DOHH2 (cell line): ENCODE data around the gene NRSN2.

Experiments used
- EZH2phosphoT487 ChIP-seq: fragments of 200-600 bp; sonication (generic); IDR thresholded peaks from 2 replicates; pipeline ENCODE4 v1.6.1; 2017; ENCODE audit warnings: borderline replicate concordance, mild to moderate bottlenecking, antibody characterized with exemption, low read length, moderate library complexity, mixed read lengths
- TF ChIP-seq, protein P1 (sequence below): fragments of 200-600 bp; sonication (generic); IDR thresholded peaks from one replicate; pipeline ENCODE4 v1.5.1; 2014; ENCODE audit warnings: antibody characterized with exemption, mild to moderate bottlenecking, low read depth, low read length; ENCODE audit not compliant: poor library complexity, severe bottlenecking

- TF ChIP-seq, protein P1, sequence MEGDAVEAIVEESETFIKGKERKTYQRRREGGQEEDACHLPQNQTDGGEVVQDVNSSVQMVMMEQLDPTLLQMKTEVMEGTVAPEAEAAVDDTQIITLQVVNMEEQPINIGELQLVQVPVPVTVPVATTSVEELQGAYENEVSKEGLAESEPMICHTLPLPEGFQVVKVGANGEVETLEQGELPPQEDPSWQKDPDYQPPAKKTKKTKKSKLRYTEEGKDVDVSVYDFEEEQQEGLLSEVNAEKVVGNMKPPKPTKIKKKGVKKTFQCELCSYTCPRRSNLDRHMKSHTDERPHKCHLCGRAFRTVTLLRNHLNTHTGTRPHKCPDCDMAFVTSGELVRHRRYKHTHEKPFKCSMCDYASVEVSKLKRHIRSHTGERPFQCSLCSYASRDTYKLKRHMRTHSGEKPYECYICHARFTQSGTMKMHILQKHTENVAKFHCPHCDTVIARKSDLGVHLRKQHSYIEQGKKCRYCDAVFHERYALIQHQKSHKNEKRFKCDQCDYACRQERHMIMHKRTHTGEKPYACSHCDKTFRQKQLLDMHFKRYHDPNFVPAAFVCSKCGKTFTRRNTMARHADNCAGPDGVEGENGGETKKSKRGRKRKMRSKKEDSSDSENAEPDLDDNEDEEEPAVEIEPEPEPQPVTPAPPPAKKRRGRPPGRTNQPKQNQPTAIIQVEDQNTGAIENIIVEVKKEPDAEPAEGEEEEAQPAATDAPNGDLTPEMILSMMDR, result no peak
- TF ChIP-seq EZH2phosphoT487, result no peak
These were observed 14.7 kb downstream of the NRSN2 start for GRCh38 chr20:361561-361960.
